Measurements from ENCODE around the gene ZBED6.
"Not testable (repeated sequence)": the region's sequence is repeated elsewhere in the genome, so short reads cannot be mapped to it uniquely, and the experiment has no call there.

Gene ZBED6

DNA sequence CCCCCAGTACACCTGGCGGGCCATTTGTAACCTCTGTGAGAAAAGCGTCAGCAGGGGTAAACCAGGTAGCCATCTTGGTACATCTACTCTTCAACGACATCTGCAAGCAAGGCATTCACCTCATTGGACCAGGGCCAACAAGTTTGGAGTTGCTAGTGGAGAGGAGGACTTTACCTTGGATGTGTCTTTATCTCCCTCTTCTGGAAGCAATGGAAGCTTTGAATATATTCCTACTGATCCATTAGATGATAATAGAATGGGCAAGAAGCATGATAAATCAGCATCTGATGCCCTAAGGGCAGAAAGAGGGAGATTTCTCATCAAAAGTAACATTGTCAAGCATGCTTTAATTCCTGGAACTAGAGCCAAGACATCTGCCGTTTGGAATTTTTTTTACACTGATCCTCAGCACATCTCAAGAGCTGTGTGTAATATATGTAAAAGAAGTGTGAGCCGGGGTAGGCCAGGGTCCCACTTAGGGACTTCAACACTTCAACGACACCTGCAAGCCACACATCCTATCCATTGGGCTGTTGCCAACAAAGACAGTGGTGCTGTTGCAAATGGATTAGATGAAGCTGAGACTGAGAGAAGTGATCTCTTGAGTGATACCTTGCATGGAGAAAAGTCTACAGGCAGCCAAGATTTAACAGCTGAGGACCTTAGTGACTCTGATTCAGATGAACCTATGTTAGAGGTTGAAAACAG is 2.7 kb downstream of the ZBED6 start:
- H3K9me3 Mint-ChIP-seq = no peaks in the 10 kb centered on the region
- H3K4me1 Mint-ChIP-seq (ENCODE audit: low read depth) = peaks cover 45% of the 10 kb centered on the region
- peaks cover 49% of the 10 kb centered on the region for H3K36me3 Mint-ChIP-seq (ENCODE audit: low read depth)
- H3K4me3 Mint-ChIP-seq = no peak overlapping the region
- H3K27me3 Mint-ChIP-seq (ENCODE audit: low read depth) = no peaks in the 10 kb centered on the region
- H3K27ac Mint-ChIP-seq = no peak overlapping the region

- H3K9me3 Mint-ChIP-seq = no peaks in the 10 kb centered on the region
- no peaks in the 10 kb centered on the region for H3K27me3 Mint-ChIP-seq (ENCODE audit: low read depth)
- H3K36me3 Mint-ChIP-seq (ENCODE audit: low read depth) = peaks cover 53% of the 10 kb centered on the region
- no peak overlapping the region for H3K4me3 Mint-ChIP-seq
- H3K4me1 Mint-ChIP-seq (ENCODE audit: low read depth) = peaks cover 47% of the 10 kb centered on the region
- no peak overlapping the region for H3K27ac Mint-ChIP-seq
Measured at GRCh38 chr1:203799157-203799556, 3.7 kb downstream of the ZBED6 start.

DNA sequence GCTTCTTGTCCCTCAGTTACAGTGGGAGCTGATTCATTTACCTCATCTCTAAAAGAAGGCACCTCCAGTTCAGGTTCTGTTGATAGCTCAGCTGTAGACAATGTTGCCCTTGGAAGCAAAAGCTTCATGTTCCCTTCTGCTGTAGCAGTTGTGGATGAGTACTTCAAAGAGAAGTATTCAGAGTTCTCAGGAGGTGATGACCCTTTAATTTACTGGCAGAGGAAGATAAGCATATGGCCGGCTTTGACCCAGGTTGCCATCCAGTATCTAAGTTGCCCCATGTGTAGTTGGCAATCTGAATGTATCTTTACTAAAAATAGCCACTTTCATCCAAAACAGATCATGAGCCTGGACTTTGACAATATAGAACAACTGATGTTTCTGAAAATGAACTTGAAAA is 4.5 kb downstream of the ZBED6 start:
- H3K9me3 Mint-ChIP-seq = no peaks in the 10 kb centered on the region
- no peak overlapping the region for H3K4me3 Mint-ChIP-seq
- H3K27me3 Mint-ChIP-seq (ENCODE audit: low read depth) = no peaks in the 10 kb centered on the region
- peaks cover 47% of the 10 kb centered on the region for H3K4me1 Mint-ChIP-seq (ENCODE audit: low read depth)
- no peak overlapping the region for H3K27ac Mint-ChIP-seq
- H3K36me3 Mint-ChIP-seq (ENCODE audit: low read depth) = peaks cover 53% of the 10 kb centered on the region

DNA sequence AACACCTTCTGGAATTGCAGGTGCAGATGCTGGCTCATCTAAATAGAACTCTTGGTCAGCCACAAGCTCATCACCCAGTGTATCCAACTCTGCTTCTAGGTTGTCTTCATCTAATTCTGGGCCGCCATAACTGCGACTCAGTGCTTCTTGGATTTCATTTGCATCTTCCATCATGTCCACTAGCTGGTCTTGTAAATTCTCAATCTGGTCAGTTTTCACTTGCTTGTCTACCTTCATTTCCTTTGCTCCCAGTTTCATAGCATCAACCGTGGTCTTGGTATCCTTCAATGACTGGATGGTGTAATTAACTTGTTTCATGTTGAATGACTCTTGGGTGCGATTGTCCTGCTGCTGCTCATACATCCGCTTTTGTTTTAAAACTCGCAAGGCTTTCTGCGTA is 10.3 kb downstream of the ZBED6 start:
- Mint-ChIP-seq H3K27me3 (ENCODE audit: low read depth) (no peaks in the 10 kb centered on the region), H3K9me3 (no peaks in the 10 kb centered on the region), H3K36me3 (ENCODE audit: low read depth) (peaks cover 32% of the 10 kb centered on the region), H3K27ac (no peak overlapping the region), H3K4me1 (ENCODE audit: low read depth) (peaks cover 13% of the 10 kb centered on the region), H3K4me3 (no peak overlapping the region)

DNA sequence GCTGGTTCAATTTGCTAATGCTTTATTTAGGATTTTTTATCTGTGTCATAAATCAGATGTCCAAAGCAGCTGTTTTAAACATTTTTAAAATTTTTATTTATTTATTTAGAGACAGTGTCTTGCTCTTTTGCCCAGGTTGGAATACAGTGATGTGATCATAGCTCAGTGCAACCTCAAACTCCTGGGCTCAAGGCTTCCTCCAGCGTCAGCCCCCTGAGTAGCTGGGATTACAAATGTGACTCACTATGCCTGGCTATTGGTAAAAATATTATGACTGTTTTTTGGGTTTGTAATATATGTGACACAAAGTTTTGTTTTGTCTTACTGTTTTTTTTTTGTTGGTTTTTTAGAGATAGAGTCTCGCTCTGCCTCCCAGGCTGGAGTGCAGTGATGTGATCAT is 11.8 kb downstream of the ZBED6 start:
- H3K27me3 Mint-ChIP-seq (ENCODE audit: low read depth) = no peaks in the 10 kb centered on the region
- no peak overlapping the region for H3K4me3 Mint-ChIP-seq
- H3K36me3 Mint-ChIP-seq (ENCODE audit: low read depth) = peaks cover 30% of the 10 kb centered on the region
- H3K4me1 Mint-ChIP-seq (ENCODE audit: low read depth) = peaks cover 12% of the 10 kb centered on the region
- H3K9me3 Mint-ChIP-seq = no peaks in the 10 kb centered on the region
- no peak overlapping the region for H3K27ac Mint-ChIP-seq

- Mint-ChIP-seq H3K27ac (no peak overlapping the region), H3K4me3 (no peak overlapping the region), H3K27me3 (ENCODE audit: low read depth) (no peaks in the 10 kb centered on the region), H3K36me3 (ENCODE audit: low read depth) (peaks cover 29% of the 10 kb centered on the region), H3K4me1 (ENCODE audit: low read depth) (peaks cover 8% of the 10 kb centered on the region), H3K9me3 (no peaks in the 10 kb centered on the region)
Measured at GRCh38 chr1:203813581-203814341, 18.3 kb downstream of the ZBED6 start.

DNA sequence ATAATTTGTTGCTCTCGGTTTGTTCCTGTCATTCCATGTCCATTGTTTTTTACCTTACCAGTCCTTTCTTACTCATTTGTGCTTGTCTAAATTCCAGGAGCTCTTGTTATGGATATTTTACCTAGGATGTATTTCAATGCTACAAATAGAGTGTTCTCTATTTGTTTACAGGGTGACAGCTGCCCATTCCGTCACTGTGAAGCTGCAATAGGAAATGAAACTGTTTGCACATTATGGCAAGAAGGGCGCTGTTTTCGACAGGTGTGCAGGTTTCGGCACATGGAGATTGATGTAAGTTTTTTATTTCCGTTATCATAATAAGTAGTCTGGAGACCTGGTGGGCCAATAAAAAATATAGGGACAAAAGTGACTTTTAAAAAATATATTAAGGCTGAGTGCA is 23.0 kb downstream of the ZBED6 start:
- Mint-ChIP-seq H3K27me3 (ENCODE audit: low read depth) (no peaks in the 10 kb centered on the region), H3K27ac (no peak overlapping the region), H3K4me3 (no peak overlapping the region), H3K9me3 (no peaks in the 10 kb centered on the region), H3K36me3 (ENCODE audit: low read depth) (peaks cover 51% of the 10 kb centered on the region), H3K4me1 (ENCODE audit: low read depth) (peaks cover 13% of the 10 kb centered on the region)

GRCh38 chr1:203823306-203823705 is 27.9 kb downstream of the ZBED6 start:
- Mint-ChIP-seq H3K27ac (no peak overlapping the region), H3K9me3 (no peaks in the 10 kb centered on the region), H3K27me3 (ENCODE audit: low read depth) (no peaks in the 10 kb centered on the region), H3K4me3 (no peak overlapping the region), H3K4me1 (ENCODE audit: low read depth) (peaks cover 19% of the 10 kb centered on the region), H3K36me3 (ENCODE audit: low read depth) (peaks cover 52% of the 10 kb centered on the region)

- no peak overlapping the region for H3K4me3 Mint-ChIP-seq
- no peaks in the 10 kb centered on the region for H3K9me3 Mint-ChIP-seq
- no peaks in the 10 kb centered on the region for H3K27me3 Mint-ChIP-seq (ENCODE audit: low read depth)
- H3K27ac Mint-ChIP-seq = no peak overlapping the region
- H3K4me1 Mint-ChIP-seq (ENCODE audit: low read depth) = peaks cover 25% of the 10 kb centered on the region
- H3K36me3 Mint-ChIP-seq (ENCODE audit: low read depth) = peaks cover 51% of the 10 kb centered on the region
Measured at GRCh38 chr1:203826175-203826574, 30.8 kb downstream of the ZBED6 start.

- no peak overlapping the region for H3K27ac Mint-ChIP-seq
- H3K4me1 Mint-ChIP-seq (ENCODE audit: low read depth) = peaks cover 18% of the 10 kb centered on the region
- peaks cover 36% of the 10 kb centered on the region for H3K36me3 Mint-ChIP-seq (ENCODE audit: low read depth)
- no peaks in the 10 kb centered on the region for H3K9me3 Mint-ChIP-seq
- no peaks in the 10 kb centered on the region for H3K27me3 Mint-ChIP-seq (ENCODE audit: low read depth)
- no peak overlapping the region for H3K4me3 Mint-ChIP-seq
Measured at GRCh38 chr1:203828002-203828401, 32.6 kb downstream of the ZBED6 start.

GRCh38 chr1:203828503-203828902 is 33.1 kb downstream of the ZBED6 start:
- Mint-ChIP-seq H3K36me3 (ENCODE audit: low read depth) (peaks cover 37% of the 10 kb centered on the region), H3K27ac (no peak overlapping the region), H3K4me3 (no peak overlapping the region), H3K9me3 (no peaks in the 10 kb centered on the region), H3K27me3 (ENCODE audit: low read depth) (no peaks in the 10 kb centered on the region), H3K4me1 (ENCODE audit: low read depth) (peaks cover 18% of the 10 kb centered on the region)

- not testable (repeated sequence) for H3K27me3 Mint-ChIP-seq (ENCODE audit: low read depth); H3K4me3 Mint-ChIP-seq; H3K9me3 Mint-ChIP-seq; H3K27ac Mint-ChIP-seq
- Mint-ChIP-seq H3K36me3 (ENCODE audit: low read depth) (peaks cover 41% of the 10 kb centered on the region), H3K4me1 (ENCODE audit: low read depth) (peaks cover 17% of the 10 kb centered on the region)
Measured at GRCh38 chr1:203829247-203829646, 33.8 kb downstream of the ZBED6 start.

DNA sequence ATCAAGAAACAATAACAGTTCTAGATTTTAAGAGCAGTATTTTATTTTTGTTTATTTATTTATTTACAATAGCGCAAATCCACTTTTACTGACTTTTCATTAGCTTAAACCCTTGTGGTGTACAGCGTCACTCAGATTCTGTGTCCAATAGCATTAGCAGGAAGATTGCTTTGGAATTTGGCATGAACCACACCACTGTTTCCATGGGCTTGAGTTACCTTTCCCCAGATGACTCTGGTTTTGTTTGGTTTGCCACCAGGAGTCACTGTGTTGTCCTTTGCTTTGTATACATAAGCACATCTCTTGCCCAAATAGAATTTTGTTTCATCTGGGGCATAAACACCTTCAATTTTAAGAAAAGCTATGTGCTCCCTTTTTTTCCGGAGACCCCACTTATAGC is 40.1 kb downstream of the ZBED6 start:
- Mint-ChIP-seq H3K4me3 (no peak overlapping the region), H3K9me3 (no peaks in the 10 kb centered on the region), H3K27me3 (ENCODE audit: low read depth) (no peaks in the 10 kb centered on the region), H3K27ac (no peak overlapping the region), H3K4me1 (ENCODE audit: low read depth) (no peaks in the 10 kb centered on the region), H3K36me3 (ENCODE audit: low read depth) (peaks cover 32% of the 10 kb centered on the region)

DNA sequence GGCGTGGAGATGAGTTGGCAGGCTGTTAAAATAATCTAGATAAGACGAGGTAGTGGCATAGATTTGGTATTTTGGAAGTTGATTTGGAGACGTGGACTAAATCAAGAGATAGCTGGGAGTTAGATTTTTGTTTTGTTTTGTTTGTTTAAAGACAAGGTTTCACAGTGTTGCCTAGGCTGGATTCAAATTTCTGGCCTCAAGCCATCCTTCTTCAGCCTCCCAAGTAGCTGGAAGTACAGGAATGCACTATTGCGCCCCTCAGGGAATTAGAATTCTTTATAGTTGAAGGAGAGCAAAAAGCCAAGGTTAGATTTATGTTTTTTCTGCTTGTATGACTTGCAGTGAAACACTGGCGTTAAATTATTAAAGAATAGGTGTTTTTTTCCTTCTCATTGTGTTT is 43.7 kb downstream of the ZBED6 start:
- Mint-ChIP-seq H3K36me3 (ENCODE audit: low read depth) (peaks cover 46% of the 10 kb centered on the region), H3K27me3 (ENCODE audit: low read depth) (no peaks in the 10 kb centered on the region), H3K9me3 (no peaks in the 10 kb centered on the region), H3K4me3 (no peak overlapping the region), H3K4me1 (ENCODE audit: low read depth) (no peaks in the 10 kb centered on the region), H3K27ac (no peak overlapping the region)

DNA sequence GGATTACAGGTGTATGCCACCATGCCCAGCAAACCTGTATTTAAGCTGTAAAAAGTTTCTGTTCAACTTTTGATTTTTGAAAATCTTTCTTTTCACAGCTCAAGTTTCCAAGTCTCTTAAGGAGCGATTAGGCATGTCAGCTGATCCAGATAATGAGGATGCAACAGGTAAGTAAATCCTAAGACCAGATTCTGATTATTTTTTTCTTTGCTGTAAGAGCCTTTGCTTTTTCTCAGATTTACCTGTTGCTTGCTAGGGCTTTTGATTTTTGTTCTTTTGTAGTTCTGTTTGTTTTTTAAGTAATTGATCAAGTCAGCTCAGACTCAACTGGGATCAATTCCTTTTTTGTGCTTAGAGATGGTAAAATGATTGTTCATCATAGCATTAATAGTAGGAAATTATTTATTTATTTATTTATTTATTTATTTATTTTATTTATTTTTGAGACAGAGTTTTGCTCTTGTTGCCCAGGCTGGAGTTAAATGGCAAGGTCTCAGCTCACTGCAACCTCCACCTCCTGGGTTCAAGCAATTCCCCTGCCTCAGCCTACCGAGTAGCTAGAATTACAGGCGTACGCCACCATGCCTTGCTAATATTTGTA is 44.9 kb downstream of the ZBED6 start:
- H3K4me1 Mint-ChIP-seq (ENCODE audit: low read depth) = peaks cover 3% of the 10 kb centered on the region
- no peaks in the 10 kb centered on the region for H3K27me3 Mint-ChIP-seq (ENCODE audit: low read depth)
- no peak overlapping the region for H3K4me3 Mint-ChIP-seq
- H3K9me3 Mint-ChIP-seq = no peaks in the 10 kb centered on the region
- peaks cover 46% of the 10 kb centered on the region for H3K36me3 Mint-ChIP-seq (ENCODE audit: low read depth)
- H3K27ac Mint-ChIP-seq = no peak overlapping the region

All from T-helper 1 cell treated with Interleukin-12 subunit alpha and Interleukin-12 subunit beta and Interleukin-4 antibody, amounts not matched to agents 30 μg/mL and 1 μg/mL, for 36 hours (primary cell).